ENCODE data around the gene SLC39A3. TPM values are rescaled to one million over a fixed set of nuclear protein-coding genes. Genes with fewer than 3 reads are reported as not detected.

Gene SLC39A3
- total RNA-seq, 2 experiments from 2014 or later = 26.6 to 46.0 TPM

DNA sequence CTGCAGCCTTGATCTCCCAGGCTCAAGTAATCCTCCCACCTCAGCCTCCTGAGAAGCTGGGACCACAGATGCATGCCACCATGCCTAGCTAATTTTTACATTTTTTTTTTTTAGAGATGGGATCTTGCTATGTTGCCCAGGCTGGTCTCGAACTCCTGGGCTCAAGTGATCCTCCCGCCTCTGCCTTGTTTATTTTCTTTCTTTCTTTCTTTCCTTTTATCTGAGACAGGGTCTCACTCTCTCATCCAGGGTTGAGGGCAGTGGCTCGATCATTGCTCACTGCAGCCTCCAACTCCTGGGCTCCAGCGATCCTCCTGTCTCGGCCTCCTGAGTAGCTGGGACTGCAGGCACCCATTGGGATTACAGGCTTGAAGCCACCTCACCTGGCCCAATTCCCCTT is 33.6 kb downstream of the SLC39A3 start:
- Mint-ChIP-seq H3K4me1 (peaks cover 4% of the 10 kb centered on the region), H3K36me3 (ENCODE audit: low read depth) (no peaks in the 10 kb centered on the region), H3K27me3 (no peaks in the 10 kb centered on the region), H3K4me3 (no peak overlapping the region), H3K27ac (no peak overlapping the region), H3K9me3 (ENCODE audit: low read depth) (no peaks in the 10 kb centered on the region)
- CTCF ChIA-PET = interaction anchor here (1.1 kb wide), 1 partner anchor 236 kb away, joined by 3 read pairs; no protein-coding TSS in a partner anchor
- intact Hi-C loops (cut with DNase I, micrococcal nuclease) = no loop called here
- POLR2A ChIA-PET = no interaction called here
- ATAC-seq = no peak
- no peak for DNase-seq

DNA sequence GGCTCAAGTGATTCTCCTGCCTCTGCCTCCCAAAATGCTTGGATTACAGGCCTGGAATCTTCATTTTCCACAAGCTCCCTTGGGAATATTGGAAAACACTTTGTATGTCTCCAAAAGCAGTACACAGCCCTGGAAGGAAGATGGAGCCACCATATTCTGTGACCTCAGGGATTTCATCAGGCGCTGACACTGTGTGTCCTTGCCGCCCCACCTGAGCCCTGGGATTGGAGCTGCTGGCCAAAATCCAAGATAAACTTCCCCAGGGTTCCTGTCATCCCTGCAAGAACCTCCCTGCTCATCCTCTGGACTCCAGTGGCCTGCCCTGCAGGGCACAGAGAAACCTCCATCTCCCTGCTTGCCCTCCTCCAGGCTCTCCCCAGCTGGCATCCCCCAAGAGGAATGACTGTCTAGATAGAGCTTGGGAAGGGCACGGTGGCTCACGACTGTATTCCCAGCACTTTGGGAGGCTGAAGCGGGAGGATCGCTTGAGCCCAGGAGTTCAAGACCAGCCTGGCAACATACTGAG is 36.1 kb downstream of the SLC39A3 start:
- intact Hi-C loops (cut with DNase I, micrococcal nuclease) = loop anchor here in 1 of 2 experiments (2.0 kb wide), 1 partner anchor 581 kb away; no protein-coding TSS in a partner anchor
- H3K9me3 Mint-ChIP-seq (ENCODE audit: low read depth) = no peaks in the 10 kb centered on the region
- no peak overlapping the region for H3K4me3 Mint-ChIP-seq
- no peaks in the 10 kb centered on the region for H3K27me3 Mint-ChIP-seq
- ATAC-seq (no peak), DNase-seq (no peak)
- H3K36me3 Mint-ChIP-seq (ENCODE audit: low read depth) = no peaks in the 10 kb centered on the region
- H3K4me1 Mint-ChIP-seq = peaks cover 21% of the 10 kb centered on the region
- H3K27ac Mint-ChIP-seq = no peak overlapping the region
- POLR2A ChIA-PET = no interaction called here
- CTCF ChIA-PET = interaction anchor here (1.3 to 3.1 kb wide), 2 partner anchors 46 to 55 kb away, joined by 4 to 15 read pairs; no protein-coding TSS in a partner anchor

DNA sequence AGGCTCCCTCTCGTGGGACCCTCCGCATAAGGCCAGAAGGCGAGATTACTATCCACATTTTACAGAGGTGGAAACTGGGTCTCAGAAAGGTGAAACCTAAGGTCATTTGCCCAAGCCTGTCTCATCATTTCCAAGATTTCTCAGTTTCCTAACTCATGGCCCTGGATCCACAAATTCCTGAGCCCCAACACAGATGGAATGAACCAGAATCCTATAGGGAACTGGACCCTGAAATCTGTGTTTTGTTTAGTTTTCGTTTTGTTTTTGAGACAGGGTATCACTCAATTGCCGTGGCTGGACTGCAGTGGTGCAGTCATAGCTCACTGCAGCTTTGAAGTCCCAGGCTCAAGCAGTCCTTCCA is 36.8 kb downstream of the SLC39A3 start:
- H3K4me1 Mint-ChIP-seq = peaks cover 24% of the 10 kb centered on the region
- H3K36me3 Mint-ChIP-seq (ENCODE audit: low read depth) = no peaks in the 10 kb centered on the region
- ATAC-seq (no peak), DNase-seq (no peak)
- peak overlapping the region; percentile 51 for H3K4me3 Mint-ChIP-seq
- ChIA-PET POLR2A (no interaction called here), CTCF (interaction anchor here (1.3 to 3.1 kb wide), 2 partner anchors 46 to 54 kb away, joined by 4 to 15 read pairs; no protein-coding TSS in a partner anchor)
- peak overlapping the region; percentile 74 for H3K27ac Mint-ChIP-seq
- intact Hi-C loops (cut with DNase I, micrococcal nuclease) = loop anchor here in 1 of 2 experiments (2.0 kb wide), 1 partner anchor 582 kb away; no protein-coding TSS in a partner anchor
- H3K9me3 Mint-ChIP-seq (ENCODE audit: low read depth) = no peaks in the 10 kb centered on the region
- H3K27me3 Mint-ChIP-seq = no peaks in the 10 kb centered on the region

DNA sequence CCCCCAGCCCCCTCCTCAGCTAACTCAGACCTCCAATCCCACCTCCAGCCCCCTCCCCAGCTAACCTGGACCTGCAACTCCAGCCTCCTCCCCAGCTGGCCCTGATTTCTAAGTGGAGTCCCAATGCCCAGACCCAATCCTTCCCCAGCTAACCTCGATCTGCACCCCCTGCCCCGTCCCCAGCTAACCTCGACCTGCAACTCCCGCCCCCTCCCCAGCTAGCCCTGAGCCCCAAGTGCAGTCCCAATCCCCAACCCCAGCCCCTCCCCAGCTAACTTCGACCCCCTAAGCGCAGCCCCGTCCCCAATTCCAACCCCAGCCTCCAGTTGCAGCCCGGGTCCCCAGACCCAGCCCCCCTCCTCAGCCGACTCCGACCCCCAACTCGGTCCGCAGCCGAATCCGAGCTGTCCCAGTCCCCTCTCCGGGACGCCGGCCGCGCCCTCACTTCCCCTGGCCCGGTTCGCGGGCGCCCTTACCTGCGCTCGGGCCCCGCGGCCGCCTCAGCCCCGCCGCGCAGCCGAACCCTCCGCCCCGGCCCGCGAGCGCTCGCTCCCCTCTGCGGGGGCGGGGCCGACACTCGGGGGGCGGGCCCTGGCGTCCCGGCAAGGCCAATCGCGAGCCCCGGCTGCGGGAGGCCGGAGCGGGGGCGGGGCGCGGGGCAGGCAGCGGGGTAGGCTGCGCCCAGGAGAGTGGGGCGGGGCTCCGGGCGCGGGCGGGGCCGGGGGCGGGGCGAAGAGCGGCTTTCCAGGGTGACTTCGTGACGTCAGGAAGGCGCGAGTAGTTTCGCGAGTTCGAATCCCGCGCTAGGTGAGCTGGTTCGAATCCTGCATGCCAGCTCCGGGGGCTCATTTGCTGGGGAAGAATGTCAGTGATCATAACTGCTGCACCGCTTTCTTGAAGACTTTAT is 37.4 kb downstream of the SLC39A3 start, which contains the start of gene GNG7:
Gene GNG7 (minus strand): TSS at position 525 of the 907 bp plus-strand sequence. CDS start 182,006 bp downstream, outside the sequence.
- Mint-ChIP-seq H3K36me3 (ENCODE audit: low read depth) (no peaks in the 10 kb centered on the region), H3K4me3 (peak within 1 kb of the TSS; percentile 60), H3K27ac (peak within 1 kb of the TSS; percentile 74), H3K9me3 (ENCODE audit: low read depth) (no peaks in the 10 kb centered on the region), H3K4me1 (peaks cover 24% of the 10 kb centered on the region), H3K27me3 (no peaks in the 10 kb centered on the region)
- POLR2A ChIA-PET = interaction anchor here (0.6 to 0.7 kb wide), 2 partner anchors 225 to 486 kb away, joined by 3 to 7 read pairs; no protein-coding TSS in a partner anchor
- CTCF ChIA-PET = interaction anchor here (1.0 to 3.1 kb wide), 2 partner anchors 54 to 248 kb away, joined by 3 to 15 read pairs; no protein-coding TSS in a partner anchor
- intact Hi-C loops (cut with DNase I, micrococcal nuclease) = loop anchor here in 1 of 2 experiments (1.0 to 2.0 kb wide), 9 partner anchors 38 to 582 kb away; partner anchors contain the start of genes SLC39A3, THOP1, TIMM13 and TLE6
- ATAC-seq = peak; percentile 100
- DNase-seq = peak; percentile 99

DNA sequence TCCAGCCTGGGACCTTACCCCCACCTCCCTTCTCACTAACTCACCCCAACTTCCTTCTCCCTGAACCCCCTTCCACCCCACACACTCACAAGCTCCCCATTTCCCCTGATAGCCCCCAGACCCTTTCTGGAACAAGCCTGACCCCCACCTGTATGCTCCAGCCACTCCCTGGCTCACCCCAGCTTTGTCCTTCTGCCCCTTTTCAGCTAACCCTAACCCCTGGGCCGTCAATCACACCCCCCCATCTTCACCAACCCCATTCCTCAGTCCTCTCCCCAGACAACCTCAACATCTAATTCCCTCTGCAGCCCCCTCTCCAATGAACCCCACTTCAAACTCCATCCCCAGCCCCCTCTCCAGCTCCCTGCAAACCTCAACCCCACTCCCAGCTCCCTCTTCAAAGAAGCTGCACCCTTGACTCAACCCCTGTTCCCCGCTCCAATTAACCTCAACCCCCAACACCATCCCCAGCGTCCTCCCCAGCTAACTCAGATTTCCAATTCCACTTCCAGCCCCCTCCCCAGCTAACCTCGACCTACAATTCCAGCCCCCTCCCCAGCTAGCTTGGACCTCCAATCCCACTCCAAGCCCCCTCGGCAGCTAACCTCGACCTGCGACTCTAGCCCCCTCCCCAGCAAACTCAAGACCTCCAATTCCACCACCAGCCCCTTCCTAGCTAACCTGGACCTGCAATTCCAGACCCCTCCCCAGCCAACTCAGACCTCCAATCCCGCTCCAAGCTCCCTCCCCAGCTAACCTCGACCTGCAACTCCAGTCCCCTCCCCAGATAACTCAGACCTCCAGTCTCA is 38.3 kb downstream of the SLC39A3 start:
- H3K9me3 Mint-ChIP-seq (ENCODE audit: low read depth) = no peaks in the 10 kb centered on the region
- no peak for DNase-seq
- no peak for ATAC-seq
- H3K4me1 Mint-ChIP-seq = peaks cover 24% of the 10 kb centered on the region
- CTCF ChIA-PET = interaction anchor here (0.7 to 3.1 kb wide), 3 partner anchors 53 to 440 kb away, joined by 3 to 15 read pairs (median 3); no protein-coding TSS in a partner anchor
- POLR2A ChIA-PET = interaction anchor here (0.5 to 0.7 kb wide), 3 partner anchors 224 to 485 kb away, joined by 3 to 7 read pairs (median 5); no protein-coding TSS in a partner anchor
- H3K36me3 Mint-ChIP-seq (ENCODE audit: low read depth) = no peaks in the 10 kb centered on the region
- H3K27ac Mint-ChIP-seq = peak overlapping the region; percentile 13
- no peaks in the 10 kb centered on the region for H3K27me3 Mint-ChIP-seq
- H3K4me3 Mint-ChIP-seq = peak overlapping the region; percentile 60
- intact Hi-C loops (cut with DNase I, micrococcal nuclease) = loop anchor here in 1 of 2 experiments (1.0 to 2.0 kb wide), 9 partner anchors 39 to 583 kb away; partner anchors contain the start of genes SLC39A3, THOP1, TIMM13 and TLE6

DNA sequence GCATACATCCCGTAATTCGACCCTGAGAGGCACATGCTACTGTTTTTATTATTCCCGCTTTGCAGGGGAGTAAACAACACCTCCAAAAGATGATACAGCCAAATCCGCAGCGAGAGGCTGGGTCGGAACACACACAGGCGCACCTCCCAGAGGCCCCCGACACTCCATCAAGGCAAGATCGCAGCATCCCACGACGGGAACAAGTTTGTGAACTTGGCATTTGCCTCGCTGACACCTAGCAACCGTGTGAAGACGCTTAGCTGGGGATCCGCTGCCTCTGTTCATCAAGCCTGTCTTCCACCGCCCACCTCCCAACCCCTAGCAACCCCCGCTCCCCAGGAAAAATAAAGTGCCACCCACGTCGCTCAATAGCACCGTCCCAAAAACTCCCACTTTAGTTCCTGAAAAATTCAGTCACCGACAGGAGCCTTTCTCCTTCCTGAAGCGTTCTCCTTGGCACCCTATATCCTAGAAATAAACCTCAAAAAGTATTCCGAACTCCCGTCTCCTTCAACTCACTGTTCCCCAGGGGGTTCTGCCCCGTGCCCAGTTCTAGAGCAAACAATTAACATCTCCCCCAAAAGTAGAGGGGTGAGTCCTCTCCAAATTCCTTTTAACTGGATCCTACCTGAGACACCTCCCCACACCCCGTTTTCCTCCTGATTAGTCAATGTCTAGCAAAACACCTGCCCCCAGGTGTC is 39.0 kb downstream of the SLC39A3 start:
- Mint-ChIP-seq H3K36me3 (ENCODE audit: low read depth) (no peaks in the 10 kb centered on the region), H3K27ac (no peak overlapping the region), H3K4me1 (peaks cover 24% of the 10 kb centered on the region), H3K9me3 (ENCODE audit: low read depth) (no peaks in the 10 kb centered on the region), H3K27me3 (no peaks in the 10 kb centered on the region), H3K4me3 (peak overlapping the region; percentile 60)
- CTCF ChIA-PET = interaction anchor here (1.3 to 3.1 kb wide), 2 partner anchors 22 to 52 kb away, joined by 3 to 15 read pairs; no protein-coding TSS in a partner anchor
- ATAC-seq = no peak
- no peak for DNase-seq
- intact Hi-C loops (cut with DNase I, micrococcal nuclease) = no loop called here
- POLR2A ChIA-PET = interaction anchor here (0.5 kb wide), 1 partner anchor 426 kb away, joined by 5 read pairs; no protein-coding TSS in a partner anchor

DNA sequence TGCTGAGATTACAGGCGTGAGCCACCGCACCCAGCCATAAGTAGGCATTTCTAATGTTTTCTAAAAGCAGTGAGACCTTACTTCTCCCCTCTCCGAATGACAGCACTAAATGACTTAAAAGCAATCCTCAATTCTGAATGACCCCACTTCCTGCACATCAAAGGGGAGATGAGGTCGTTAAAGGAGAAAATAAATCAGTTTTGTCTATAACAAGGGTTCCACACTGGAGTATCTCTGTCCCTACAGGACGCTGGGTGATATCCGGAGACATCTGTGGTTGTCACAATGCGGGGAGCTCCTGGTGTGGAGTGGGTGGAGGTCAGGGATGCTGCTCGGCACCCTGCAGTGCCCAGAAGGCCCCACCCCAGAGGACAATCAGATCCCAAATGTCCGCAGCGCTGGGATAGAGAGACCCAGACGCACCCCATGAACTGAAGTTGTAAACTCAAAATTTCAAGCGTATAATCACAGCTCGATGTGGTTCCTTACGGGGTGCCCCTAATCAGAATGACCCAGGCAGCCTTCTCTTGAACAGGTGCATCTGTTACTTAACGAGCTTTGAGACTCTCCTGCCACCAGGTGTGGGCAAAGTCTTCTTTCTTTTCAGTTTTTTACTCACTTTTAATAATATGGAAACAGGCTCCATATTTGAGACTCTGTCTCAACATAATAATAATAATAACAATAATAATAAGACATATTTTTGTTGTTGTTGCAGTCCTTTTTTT is 40.2 kb downstream of the SLC39A3 start:
- DNase-seq (no peak), ATAC-seq (no peak)
- intact Hi-C loops (cut with DNase I, micrococcal nuclease) = no loop called here
- no peak overlapping the region for H3K27ac Mint-ChIP-seq
- peaks cover 24% of the 10 kb centered on the region for H3K4me1 Mint-ChIP-seq
- no peaks in the 10 kb centered on the region for H3K9me3 Mint-ChIP-seq (ENCODE audit: low read depth)
- POLR2A ChIA-PET = no interaction called here
- CTCF ChIA-PET = interaction anchor here (1.3 kb wide), 1 partner anchor 23 kb away, joined by 3 read pairs; no protein-coding TSS in a partner anchor
- H3K27me3 Mint-ChIP-seq = no peaks in the 10 kb centered on the region
- H3K36me3 Mint-ChIP-seq (ENCODE audit: low read depth) = no peaks in the 10 kb centered on the region
- H3K4me3 Mint-ChIP-seq = no peak overlapping the region

DNA sequence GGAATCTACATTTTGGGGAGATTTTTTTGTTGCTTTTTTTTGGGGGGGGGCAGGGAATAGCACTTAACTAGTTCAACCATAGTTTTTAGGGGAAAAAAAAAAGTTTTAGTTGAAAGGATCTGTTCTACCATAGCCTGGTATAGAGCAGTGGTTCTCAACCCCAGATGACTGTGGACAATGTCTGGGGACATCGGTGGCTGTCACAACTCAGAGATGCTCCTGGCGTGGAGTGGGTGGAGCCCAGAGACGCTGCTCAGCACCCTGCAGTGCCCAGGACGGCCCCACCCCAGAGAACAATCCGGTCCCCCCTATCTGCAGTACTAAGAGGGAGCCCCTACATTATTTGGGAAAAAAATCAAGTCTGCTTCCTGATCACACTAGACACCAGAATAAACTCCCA is 45.6 kb downstream of the SLC39A3 start:
- no peak for ATAC-seq
- Mint-ChIP-seq H3K4me1 (peaks cover 8% of the 10 kb centered on the region), H3K9me3 (ENCODE audit: low read depth) (no peaks in the 10 kb centered on the region), H3K36me3 (ENCODE audit: low read depth) (no peaks in the 10 kb centered on the region), H3K27me3 (no peaks in the 10 kb centered on the region), H3K27ac (no peak overlapping the region), H3K4me3 (no peak overlapping the region)
- intact Hi-C loops (cut with DNase I, micrococcal nuclease) = no loop called here
- CTCF ChIA-PET = no interaction called here
- POLR2A ChIA-PET = no interaction called here
- no peak for DNase-seq

DNA sequence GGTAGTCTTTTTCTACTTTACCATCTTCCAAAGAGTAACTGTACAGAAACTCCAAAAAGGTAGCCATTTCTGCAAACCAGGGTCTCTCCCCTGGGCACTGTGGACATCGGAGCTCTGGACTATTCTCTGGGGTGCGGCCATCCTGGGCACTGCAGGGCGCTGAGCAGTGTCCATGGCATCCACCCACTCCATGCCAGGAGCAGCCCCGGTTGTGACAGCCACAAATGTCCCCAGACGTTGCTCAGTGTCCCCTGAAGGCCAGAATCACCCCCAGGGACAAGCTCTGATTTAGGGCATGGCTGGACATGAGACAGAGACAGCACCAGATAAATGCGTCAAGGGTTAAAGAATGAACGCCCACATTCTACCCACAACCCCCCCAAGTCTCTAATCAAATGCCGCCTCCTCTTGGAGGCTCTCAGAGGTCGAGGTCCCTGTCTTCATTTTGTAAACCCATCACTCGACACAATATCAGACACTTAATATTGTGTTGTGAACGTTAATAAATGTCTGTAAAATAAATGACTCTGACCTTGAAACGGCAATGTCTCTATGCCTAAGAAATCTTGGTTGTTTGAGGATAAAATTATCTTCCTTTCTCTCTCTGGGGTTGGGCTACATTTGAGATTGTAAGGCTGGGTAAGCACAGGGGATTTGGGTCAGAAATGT is 46.2 kb downstream of the SLC39A3 start:
- intact Hi-C loops (cut with DNase I, micrococcal nuclease) = no loop called here
- ChIA-PET CTCF (interaction anchor here (0.6 kb wide), 1 partner anchor 521 kb away, joined by 3 read pairs; no protein-coding TSS in a partner anchor), POLR2A (interaction anchor here (0.8 kb wide), 1 partner anchor 704 kb away, joined by 4 read pairs; no protein-coding TSS in a partner anchor)
- Mint-ChIP-seq H3K27me3 (no peaks in the 10 kb centered on the region), H3K27ac (no peak overlapping the region), H3K36me3 (ENCODE audit: low read depth) (no peaks in the 10 kb centered on the region), H3K4me1 (peaks cover 2% of the 10 kb centered on the region), H3K9me3 (ENCODE audit: low read depth) (no peaks in the 10 kb centered on the region), H3K4me3 (no peak overlapping the region)
- ATAC-seq = no peak
- DNase-seq = no peak
